Endodermal cell (in vitro differentiated cells): Measurements from ENCODE around the gene MLANA. TPM values are rescaled to one million over a fixed set of nuclear protein-coding genes. Genes with fewer than 3 reads are reported as not detected.

Experiments used
- DNase-seq: peaks from one replicate; pipeline ENCODE4 v3.0.0-alpha.2; 2017
- H3K27ac ChIP-seq: 2 replicates; pipeline ENCODE4 v1.5.1; 2013; ENCODE audit warnings: mild to moderate bottlenecking, low read depth, low read length, moderate library complexity
- H3K27me3 ChIP-seq: 2 replicates; pipeline ENCODE4 v1.6.1; 2013; ENCODE audit warnings: mild to moderate bottlenecking, low read length, moderate library complexity; ENCODE audit not compliant: insufficient read depth, control insufficient read depth, poor library complexity, severe bottlenecking
- H3K36me3 ChIP-seq: 2 replicates; pipeline ENCODE4 v1.7.0; 2013; ENCODE audit warnings: mild to moderate bottlenecking, low read length, moderate library complexity; ENCODE audit not compliant: control insufficient read depth, insufficient read depth
- H3K4me1 ChIP-seq: one replicate; pipeline ENCODE4 v1.7.0; 2013; ENCODE audit warnings: low read length; ENCODE audit not compliant: control insufficient read depth, insufficient read depth
- H3K4me3 ChIP-seq: 2 replicates; pipeline ENCODE4 v1.5.1; 2013; ENCODE audit warnings: mild to moderate bottlenecking, low read length, moderate library complexity
- H3K9ac ChIP-seq: 2 replicates; pipeline ENCODE4 v1.6.1; 2013; ENCODE audit warnings: mild to moderate bottlenecking, low read length, moderate library complexity; ENCODE audit not compliant: poor library complexity, severe bottlenecking; ENCODE audit errors: extremely low read depth
- H3K9me3 ChIP-seq: 2 replicates; pipeline ENCODE4 v1.6.1; 2013; ENCODE audit warnings: mild to moderate bottlenecking, low read length, moderate library complexity; ENCODE audit not compliant: control insufficient read depth
- H3K27ac Mint-ChIP-seq: 2 replicates; pipeline ENCODE4 v1.8.0; 2020; ENCODE audit warnings: mixed read lengths
- H3K27me3 Mint-ChIP-seq: 2 replicates; pipeline ENCODE4 v1.8.0; 2021; ENCODE audit warnings: mild to moderate bottlenecking, mixed read lengths; ENCODE audit not compliant: insufficient read depth
- H3K36me3 Mint-ChIP-seq: 2 replicates; pipeline ENCODE4 v1.8.0; 2020; ENCODE audit warnings: low read depth, mixed read lengths
- H3K4me1 Mint-ChIP-seq: 2 replicates; pipeline ENCODE4 v1.8.0; 2020; ENCODE audit warnings: mixed read lengths
- H3K4me3 Mint-ChIP-seq: 2 replicates; pipeline ENCODE4 v1.8.0; 2020; ENCODE audit warnings: mild to moderate bottlenecking, moderate library complexity, mixed read lengths
- H3K9me3 Mint-ChIP-seq: 2 replicates; pipeline ENCODE4 v1.8.0; 2020; ENCODE audit warnings: mild to moderate bottlenecking, mixed read lengths
- CTCF ChIP-seq: fragments of 200-600 bp; sonication (generic); conservative IDR thresholded peaks from 2 replicates; pipeline ENCODE4 v1.5.0; 2021; ENCODE audit warnings: antibody characterized with exemption, mild to moderate bottlenecking
- WGBS, 2 experiments: methylation state at CpG; one replicate each; pipeline versions ENCODE4 v1.1.5 to v1.1.7; 2013; ENCODE audit warnings: missing lambda C conversion rate in 2 of 2, mixed read lengths in 1 of 2; ENCODE audit not compliant: insufficient coverage in 1 of 2, insufficient read length in 1 of 2; 5-methylcytosine and 5-hydroxymethylcytosine counted together
- total RNA-seq, 2 donors: library from RNA; stranded (reverse); fragmentation: NEBNext Ultra II Directional in 1 of 2; extraction: Animal tissue kit (Norgen Biotek cat#: 25700) in 1 of 2; gene quantifications; 2 replicates in 1 of 2; 3 replicates in 1 of 2; pipeline ENCODE4 v1.2.1, GENCODE V29; 2021

The MLANA gene
- total RNA-seq, 2 donors from 2014 or later, result not detected

DNA sequence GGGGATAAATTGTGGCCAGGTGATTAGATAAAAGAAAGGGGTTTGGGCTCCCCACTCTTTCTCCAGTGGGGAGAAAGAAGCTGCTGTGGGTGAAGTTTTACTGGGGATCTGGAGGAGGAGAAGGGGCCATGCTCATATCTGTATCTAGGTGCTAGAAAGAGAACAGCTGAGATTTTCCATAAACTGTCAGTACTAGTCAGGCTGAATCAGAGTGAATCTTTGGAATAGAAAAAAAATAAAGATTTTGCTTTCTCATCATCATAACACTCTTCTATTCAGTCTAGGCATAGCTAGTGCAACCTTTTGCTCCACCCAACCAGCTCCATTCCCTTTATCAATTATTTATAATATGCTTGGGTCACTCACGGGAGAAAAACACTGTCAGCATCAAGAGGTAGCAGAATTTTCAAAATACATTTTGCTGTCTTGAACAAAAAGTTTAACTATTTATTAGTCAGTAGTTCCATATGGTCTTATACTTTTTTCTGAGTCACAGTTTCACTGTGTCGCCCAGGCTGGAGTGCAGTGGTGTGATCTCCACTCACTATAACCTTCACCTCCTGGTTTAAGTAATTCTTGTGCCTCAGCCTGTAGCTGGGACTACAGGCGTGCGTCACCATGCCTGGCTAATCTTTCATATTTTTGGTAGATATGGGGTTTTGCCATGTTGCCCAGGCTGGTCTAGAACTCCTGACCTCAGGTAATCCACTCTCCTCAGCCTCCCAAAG, 36.5 kb upstream of the MLANA start:
- Histone ChIP-seq H3K9me3 (no peaks in the 10 kb centered on the region), H3K27me3 (peaks cover 7% of the 10 kb centered on the region), H3K36me3 (no peaks in the 10 kb centered on the region), H3K4me1 (peaks cover 2% of the 10 kb centered on the region), H3K4me3 (no peak overlapping the region), H3K27ac (no peak overlapping the region), H3K9ac (no peak overlapping the region)
- WGBS, 2 experiments, result 91 to 100% methylated on average over 3 to 4 of the region's 4 CpGs
- peaks cover 12% of the 10 kb centered on the region for H3K27me3 Mint-ChIP-seq
- H3K36me3 Mint-ChIP-seq, result no peaks in the 10 kb centered on the region
- no peak for DNase-seq
- TF ChIP-seq CTCF, result no peak
- H3K27ac Mint-ChIP-seq, result no peak overlapping the region
- no peak overlapping the region for H3K4me3 Mint-ChIP-seq
- H3K9me3 Mint-ChIP-seq, result no peaks in the 10 kb centered on the region
- H3K4me1 Mint-ChIP-seq, result peaks cover 17% of the 10 kb centered on the region

GRCh38 chr9:5857928-5858327, 32.8 kb upstream of the MLANA start:
- Mint-ChIP-seq H3K27ac (no peak overlapping the region), H3K4me3 (no peak overlapping the region), H3K4me1 (peaks cover 9% of the 10 kb centered on the region), H3K9me3 (no peaks in the 10 kb centered on the region), H3K36me3 (no peaks in the 10 kb centered on the region), H3K27me3 (peaks cover 12% of the 10 kb centered on the region)
- DNase-seq, result no peak
- no peak for TF ChIP-seq CTCF
- H3K27ac ChIP-seq, result no peak overlapping the region
- no peaks in the 10 kb centered on the region for H3K9me3 ChIP-seq
- H3K27me3 ChIP-seq, result peaks cover 7% of the 10 kb centered on the region
- H3K9ac ChIP-seq, result no peak overlapping the region
- H3K4me1 ChIP-seq, result no peaks in the 10 kb centered on the region
- no peak overlapping the region for H3K4me3 ChIP-seq
- no peaks in the 10 kb centered on the region for H3K36me3 ChIP-seq

DNA sequence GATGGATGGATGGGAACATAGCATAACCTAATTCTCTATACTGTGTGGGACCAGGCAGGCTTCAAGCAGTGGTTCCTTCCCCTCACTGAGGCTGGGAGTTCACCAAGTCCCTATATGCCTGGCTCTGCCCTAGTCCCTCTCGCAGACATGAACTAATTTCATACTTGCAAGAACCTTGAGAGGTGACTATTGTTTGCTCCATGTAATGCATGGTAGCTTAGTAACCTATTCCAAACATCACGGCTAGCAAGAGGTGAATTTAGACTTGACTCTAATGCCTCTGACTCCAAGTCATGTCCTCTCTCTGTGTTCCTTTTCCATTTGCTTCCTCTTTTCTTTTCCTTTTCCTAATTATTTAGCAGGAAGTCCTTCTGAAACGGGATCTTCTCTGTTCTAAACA, 31.9 kb upstream of the MLANA start:
- Histone ChIP-seq H3K4me1 (no peaks in the 10 kb centered on the region), H3K9ac (no peak overlapping the region), H3K27ac (no peak overlapping the region), H3K9me3 (no peaks in the 10 kb centered on the region), H3K27me3 (peaks cover 7% of the 10 kb centered on the region), H3K4me3 (no peak overlapping the region), H3K36me3 (no peaks in the 10 kb centered on the region)
- Mint-ChIP-seq H3K36me3 (no peaks in the 10 kb centered on the region), H3K27ac (no peak overlapping the region), H3K27me3 (peaks cover 12% of the 10 kb centered on the region), H3K4me1 (no peaks in the 10 kb centered on the region), H3K9me3 (no peaks in the 10 kb centered on the region), H3K4me3 (no peak overlapping the region)
- 50 to 56% methylated on average over 3 of the region's 3 CpGs for WGBS, 2 experiments
- no peak for TF ChIP-seq CTCF
- DNase-seq, result no peak
